H9 (cell line): Measurements from ENCODE around the gene POLR2L. TPM values are rescaled to one million over a fixed set of nuclear protein-coding genes. Genes with fewer than 3 reads are reported as not detected.

Source experiments
- DNase-seq: peaks from one replicate; pipeline ENCODE4 v3.0.0-alpha.2; 2017
- H2AFZ ChIP-seq: one replicate; pipeline ENCODE4 v1.6.1; 2013; ENCODE audit warnings: mild to moderate bottlenecking, low read length, control low read depth, moderate library complexity
- H2AK5ac ChIP-seq: 2 replicates; pipeline ENCODE4 v1.6.1; 2013; ENCODE audit warnings: low read length, control low read depth, mixed read lengths; ENCODE audit not compliant: insufficient read length
- H2BK120ac ChIP-seq: one replicate; pipeline ENCODE4 v1.6.1; 2013; ENCODE audit warnings: low read depth, mild to moderate bottlenecking, low read length, control low read depth, inconsistent platforms; ENCODE audit not compliant: poor library complexity, severe bottlenecking
- H2BK12ac ChIP-seq: 2 replicates; pipeline ENCODE4 v1.6.1; 2013; ENCODE audit warnings: low read length, control low read depth, mixed read lengths, low read depth; ENCODE audit not compliant: insufficient read length
- H2BK15ac ChIP-seq: 2 replicates; pipeline ENCODE4 v1.6.1; 2013; ENCODE audit warnings: low read depth, low read length, control low read depth
- H2BK20ac ChIP-seq: one replicate; pipeline ENCODE4 v1.6.1; 2013; ENCODE audit warnings: low read depth, mild to moderate bottlenecking, low read length, control low read depth, inconsistent platforms; ENCODE audit not compliant: poor library complexity, severe bottlenecking
- H2BK5ac ChIP-seq: 2 replicates; pipeline ENCODE4 v1.6.1; 2013; ENCODE audit warnings: low read length, control low read depth, mixed read lengths; ENCODE audit not compliant: insufficient read length
- H3K14ac ChIP-seq: 2 replicates; pipeline ENCODE4 v1.6.1; 2013; ENCODE audit warnings: low read length, control low read depth; ENCODE audit not compliant: insufficient read depth
- H3K18ac ChIP-seq: 2 replicates; pipeline ENCODE4 v1.6.1; 2013; ENCODE audit warnings: low read depth, mild to moderate bottlenecking, mixed read lengths, low read length, control low read depth; ENCODE audit not compliant: insufficient read length
- H3K23ac ChIP-seq: 2 replicates; pipeline ENCODE4 v1.6.1; 2013; ENCODE audit warnings: low read length, control low read depth, mixed read lengths, low read depth; ENCODE audit not compliant: insufficient read length
- H3K23me2 ChIP-seq: 2 replicates; pipeline ENCODE4 v1.6.1; 2013; ENCODE audit warnings: low read depth, mild to moderate bottlenecking, mixed read lengths, low read length, control low read depth; ENCODE audit not compliant: insufficient read length, poor library complexity, severe bottlenecking
- H3K27ac ChIP-seq: 2 replicates; pipeline ENCODE4 v1.5.1; 2013; ENCODE audit warnings: low read length, control low read depth, mixed read lengths, low read depth; ENCODE audit not compliant: insufficient read length
- H3K27me3 ChIP-seq: 2 replicates; pipeline ENCODE4 v1.6.1; 2013; ENCODE audit warnings: low read length, control low read depth, inconsistent platforms; ENCODE audit not compliant: insufficient read depth
- H3K4ac ChIP-seq: 2 replicates; pipeline ENCODE4 v1.6.1; 2013; ENCODE audit warnings: low read depth, mild to moderate bottlenecking, control low read depth, inconsistent platforms, low read length, moderate library complexity
- H3K4me1 ChIP-seq: 2 replicates; pipeline ENCODE4 v1.6.1; 2013; ENCODE audit warnings: low read length, control low read depth, inconsistent platforms; ENCODE audit not compliant: insufficient read depth
- H3K4me2 ChIP-seq: 2 replicates; pipeline ENCODE4 v1.6.1; 2013; ENCODE audit warnings: low read length, control low read depth, mixed read lengths; ENCODE audit not compliant: insufficient read length, insufficient read depth
- H3K56ac ChIP-seq: 2 replicates; pipeline ENCODE4 v1.6.1; 2013; ENCODE audit warnings: low read depth, mild to moderate bottlenecking, mixed read lengths, low read length, control low read depth; ENCODE audit not compliant: insufficient read length
- H3K79me1 ChIP-seq: 2 replicates; pipeline ENCODE4 v1.6.1; 2013; ENCODE audit warnings: low read depth, mild to moderate bottlenecking, moderate library complexity, low read length, control low read depth, inconsistent platforms; ENCODE audit not compliant: insufficient read depth, poor library complexity, severe bottlenecking
- H3K79me2 ChIP-seq: 2 replicates; pipeline ENCODE4 v1.6.1; 2013; ENCODE audit warnings: low read length, control low read depth, inconsistent platforms; ENCODE audit not compliant: insufficient read depth
- H3K9ac ChIP-seq: 2 replicates; pipeline ENCODE4 v1.6.1; 2013; ENCODE audit warnings: low read length, control low read depth, mixed read lengths; ENCODE audit not compliant: insufficient read length; ENCODE audit errors: extremely low read depth
- H3K9me3 ChIP-seq: one replicate; pipeline ENCODE4 v1.6.1; 2013; ENCODE audit warnings: low read depth, low read length, inconsistent platforms; ENCODE audit not compliant: control insufficient read depth
- H3T11ph ChIP-seq: one replicate; pipeline ENCODE4 v1.6.1; 2013; ENCODE audit warnings: mild to moderate bottlenecking, low read length, control low read depth, inconsistent platforms
- H4K20me1 ChIP-seq: one replicate; pipeline ENCODE4 v1.6.1; 2013; ENCODE audit not compliant: control insufficient read depth, insufficient read length, insufficient read depth
- H4K5ac ChIP-seq: 2 replicates; pipeline ENCODE4 v1.6.1; 2013; ENCODE audit warnings: low read depth, mild to moderate bottlenecking, mixed read lengths, low read length, control low read depth; ENCODE audit not compliant: insufficient read length
- H4K8ac ChIP-seq: replicated peaks from 2 replicates; pipeline ENCODE4 v1.6.1; 2013; ENCODE audit warnings: low read length, control low read depth, mixed read lengths, low read depth; ENCODE audit not compliant: insufficient read length
- H4K91ac ChIP-seq: 2 replicates; pipeline ENCODE4 v1.6.1; 2013; ENCODE audit warnings: low read depth, mild to moderate bottlenecking, moderate library complexity, mixed read lengths, low read length, control low read depth; ENCODE audit not compliant: insufficient read length
- H3K27ac Mint-ChIP-seq, 3 experiments: 2 replicates in 2 of 3; 3 replicates in 1 of 3; pipeline ENCODE4 v1.8.0; 2020 to 2021; ENCODE audit warnings: mixed read lengths in 3 of 3, mild to moderate bottlenecking in 1 of 3, moderate library complexity in 1 of 3
- H3K27me3 Mint-ChIP-seq: 2 replicates; pipeline ENCODE4 v1.8.0; 2021; ENCODE audit warnings: low read depth, mild to moderate bottlenecking, moderate library complexity, mixed read lengths
- H3K36me3 Mint-ChIP-seq, 3 experiments: 2 replicates in 2 of 3; 3 replicates in 1 of 3; pipeline ENCODE4 v1.8.0; 2020 to 2021; ENCODE audit warnings: low read depth in 3 of 3, mixed read lengths in 3 of 3; ENCODE audit not compliant: insufficient read depth in 1 of 3
- H3K4me1 Mint-ChIP-seq, 2 experiments: 2 replicates each; pipeline ENCODE4 v1.8.0; 2020; ENCODE audit warnings: mixed read lengths in 2 of 2
- H3K4me3 Mint-ChIP-seq, 2 experiments: 2 replicates in 1 of 2; 3 replicates in 1 of 2; pipeline ENCODE4 v1.8.0; 2020 to 2021; ENCODE audit warnings: mild to moderate bottlenecking in 2 of 2, mixed read lengths in 2 of 2, moderate library complexity in 1 of 2
- H3K9me3 Mint-ChIP-seq, 2 experiments: 2 replicates in 1 of 2; 3 replicates in 1 of 2; pipeline ENCODE4 v1.8.0; 2020; ENCODE audit warnings: mild to moderate bottlenecking in 2 of 2, mixed read lengths in 2 of 2, moderate library complexity in 1 of 2
- WGBS: extraction: QIAGEN DNeasy Blood & Tissue Kit; methylation state at CpG from one replicate; pipeline ENCODE4 v1.1.7; 2013; ENCODE audit warnings: missing lambda C conversion rate, low lambda C conversion rate, mixed read lengths; ENCODE audit not compliant: insufficient read length; ENCODE audit errors: extremely low coverage; 5-methylcytosine and 5-hydroxymethylcytosine counted together
- total RNA-seq: library from RNA; stranded (reverse); gene quantifications from 2 replicates; pipeline ENCODE4 v1.2.1, GENCODE V29; 2021
- TF ChIP-seq, protein P1 (sequence below): fragments of 200-600 bp; sonication (generic); conservative IDR thresholded peaks from 3 replicates; pipeline ENCODE4 v1.8.0; 2021; ENCODE audit warnings: antibody characterized with exemption, mild to moderate bottlenecking

POLR2L gene
- total RNA-seq, 1 experiment from 2014 or later = 135 TPM

DNA sequence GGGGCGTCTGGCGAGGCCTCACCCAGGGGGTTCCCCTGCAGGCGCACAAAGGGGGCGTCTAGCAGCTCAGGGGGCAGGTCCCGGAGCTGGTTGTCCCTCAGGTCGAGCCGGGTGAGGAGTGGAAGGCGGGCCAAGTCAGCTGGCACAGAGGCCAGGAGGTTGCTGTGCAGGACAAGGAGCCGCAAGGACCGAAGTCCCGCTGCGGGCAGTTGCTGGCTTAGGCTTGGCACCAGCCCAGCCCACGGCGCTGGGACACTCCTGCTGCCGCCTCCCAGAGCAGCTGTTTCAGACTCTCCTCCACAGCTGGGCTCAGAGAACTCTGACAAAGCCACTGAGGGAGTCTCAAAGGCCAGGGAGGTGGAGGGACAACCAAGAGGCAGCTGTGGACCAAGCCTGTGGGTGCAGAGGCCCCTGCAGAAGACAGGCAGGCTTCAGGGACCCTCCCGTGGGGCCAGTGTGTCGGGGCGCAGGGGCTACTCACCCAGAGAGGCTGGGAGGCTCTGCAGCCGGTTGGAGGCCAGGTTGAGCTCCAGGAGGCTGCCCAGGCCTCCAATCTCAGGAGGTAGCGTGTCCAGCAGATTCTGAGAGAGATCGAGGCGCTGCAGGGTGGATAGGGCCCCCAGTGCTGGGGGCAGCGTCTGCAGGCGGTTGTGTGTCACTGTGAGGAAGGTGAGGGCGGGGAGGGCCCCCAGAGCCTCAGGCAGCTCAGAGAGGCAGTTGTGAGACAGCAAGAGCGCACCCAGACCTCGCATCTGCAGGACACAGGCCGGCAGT is 39.4 kb downstream of the POLR2L start:
- Histone ChIP-seq H3K27me3 (no peaks in the 10 kb centered on the region), H3K4me1 (no peaks in the 10 kb centered on the region), H4K91ac (no peak overlapping the region), H4K20me1 (no peaks in the 10 kb centered on the region), H3K23me2 (peaks cover 7% of the 10 kb centered on the region), H3K14ac (no peak overlapping the region), H3K79me2 (no peaks in the 10 kb centered on the region), H3K9me3 (no peaks in the 10 kb centered on the region), H4K8ac (no peak overlapping the region), H2BK20ac (no peak overlapping the region), H3K79me1 (no peaks in the 10 kb centered on the region), H3K4ac (no peak overlapping the region), H2BK120ac (no peak overlapping the region), H4K5ac (no peak overlapping the region), H2AFZ (no peak overlapping the region), H2BK12ac (no peak overlapping the region), H3K18ac (no peak overlapping the region), H2BK15ac (no peak overlapping the region), H2BK5ac (no peak overlapping the region), H3K23ac (no peak overlapping the region), H2AK5ac (no peak overlapping the region), H3K9ac (no peak overlapping the region), H3K27ac (no peak overlapping the region), H3T11ph (no peak overlapping the region), H3K4me2 (no peak overlapping the region), H3K56ac (no peak overlapping the region)
- Mint-ChIP-seq H3K4me1 (peaks cover 7 to 11% of the 10 kb centered on the region in 2 experiments), H3K9me3 (no peaks in the 10 kb centered on the region), H3K36me3 (peaks cover under 1 to 8% (median 8%) of the 10 kb centered on the region in 3 experiments; a peak in 5 of 7 replicates), H3K27ac (peak overlapping the region in 1 of 3 experiments; percentile 35; a peak in 1 of 7 replicates), H3K4me3 (no peak overlapping the region), H3K27me3 (no peaks in the 10 kb centered on the region)
- WGBS = no CpG with 5 or more reads among the region's 28 CpGs
- TF ChIP-seq, protein P1, sequence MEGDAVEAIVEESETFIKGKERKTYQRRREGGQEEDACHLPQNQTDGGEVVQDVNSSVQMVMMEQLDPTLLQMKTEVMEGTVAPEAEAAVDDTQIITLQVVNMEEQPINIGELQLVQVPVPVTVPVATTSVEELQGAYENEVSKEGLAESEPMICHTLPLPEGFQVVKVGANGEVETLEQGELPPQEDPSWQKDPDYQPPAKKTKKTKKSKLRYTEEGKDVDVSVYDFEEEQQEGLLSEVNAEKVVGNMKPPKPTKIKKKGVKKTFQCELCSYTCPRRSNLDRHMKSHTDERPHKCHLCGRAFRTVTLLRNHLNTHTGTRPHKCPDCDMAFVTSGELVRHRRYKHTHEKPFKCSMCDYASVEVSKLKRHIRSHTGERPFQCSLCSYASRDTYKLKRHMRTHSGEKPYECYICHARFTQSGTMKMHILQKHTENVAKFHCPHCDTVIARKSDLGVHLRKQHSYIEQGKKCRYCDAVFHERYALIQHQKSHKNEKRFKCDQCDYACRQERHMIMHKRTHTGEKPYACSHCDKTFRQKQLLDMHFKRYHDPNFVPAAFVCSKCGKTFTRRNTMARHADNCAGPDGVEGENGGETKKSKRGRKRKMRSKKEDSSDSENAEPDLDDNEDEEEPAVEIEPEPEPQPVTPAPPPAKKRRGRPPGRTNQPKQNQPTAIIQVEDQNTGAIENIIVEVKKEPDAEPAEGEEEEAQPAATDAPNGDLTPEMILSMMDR = no peak
- DNase-seq = no peak
